Natural killer cell (primary cell): ENCODE measurements around the gene RETSAT. TPM values are rescaled to one million over a fixed set of nuclear protein-coding genes. Genes with fewer than 3 reads are reported as not detected.
"Not testable (repeated sequence)": the region's sequence is repeated elsewhere in the genome, so short reads cannot be mapped to it uniquely, and the experiment has no call there.

Experiments
- ATAC-seq, 3 donors: fragments of 150-1000 bp in 2 of 3; fragments of 200-7000 bp in 1 of 3; cut with Tn5 transposase; 1 replicate in 1 of 3; 2 replicates in 2 of 3; pipeline ENCODE4 v1.10.0; 2021; ENCODE audit warnings: mild to moderate bottlenecking in 2 of 3, moderate library complexity in 2 of 3
- DNase-seq, 2 donors: peaks; one replicate each; pipeline versions ENCODE4 v3.0.0 to v3.0.0-alpha.2; 2013 to 2021; ENCODE audit warnings: mixed read lengths in 1 of 2
- H3K27ac ChIP-seq: one replicate; pipeline ENCODE4 v1.5.1; 2013; ENCODE audit warnings: mild to moderate bottlenecking, low read length
- H3K27me3 ChIP-seq: one replicate; pipeline ENCODE4 v1.6.1; 2013; ENCODE audit warnings: low read length; ENCODE audit not compliant: control insufficient read depth, insufficient read depth
- H3K36me3 ChIP-seq: one replicate; pipeline ENCODE4 v1.6.1; 2013; ENCODE audit warnings: low read length; ENCODE audit not compliant: control insufficient read depth, insufficient read depth
- H3K4me1 ChIP-seq: one replicate; pipeline ENCODE4 v1.6.1; 2013; ENCODE audit warnings: low read length; ENCODE audit not compliant: control insufficient read depth, insufficient read depth
- H3K4me3 ChIP-seq: one replicate; pipeline ENCODE4 v1.5.1; 2013; ENCODE audit warnings: low read length
- H3K9me3 ChIP-seq: one replicate; pipeline ENCODE4 v1.6.1; 2013; ENCODE audit warnings: low read length; ENCODE audit not compliant: control insufficient read depth, insufficient read depth
- H3K27ac Mint-ChIP-seq, 2 donors: one replicate each; pipeline ENCODE4 v1.8.0; 2022; ENCODE audit warnings: mild to moderate bottlenecking in 2 of 2, mixed read lengths in 2 of 2, moderate library complexity in 1 of 2
- H3K27me3 Mint-ChIP-seq, 2 donors: one replicate each; pipeline ENCODE4 v1.8.0; 2022; ENCODE audit warnings: low read depth in 2 of 2, mixed read lengths in 2 of 2
- H3K36me3 Mint-ChIP-seq: one replicate; pipeline ENCODE4 v1.8.0; 2022; ENCODE audit warnings: mixed read lengths
- H3K4me1 Mint-ChIP-seq, 2 donors: one replicate each; pipeline ENCODE4 v1.8.0; 2022; ENCODE audit warnings: mixed read lengths in 2 of 2
- H3K4me3 Mint-ChIP-seq: one replicate; pipeline ENCODE4 v1.8.0; 2022; ENCODE audit warnings: mild to moderate bottlenecking, moderate library complexity, mixed read lengths
- H3K9me3 Mint-ChIP-seq, 2 donors: one replicate each; pipeline ENCODE4 v1.8.0; 2022; ENCODE audit warnings: mixed read lengths in 2 of 2
- CTCF ChIP-seq: fragments of 200-600 bp; IDR thresholded peaks from one replicate; pipeline ENCODE4 v1.8.0; 2022; ENCODE audit warnings: antibody characterized with exemption
- WGBS: methylation state at CpG from one replicate; pipeline ENCODE4 v1.1.7; 2013; ENCODE audit warnings: missing lambda C conversion rate; ENCODE audit not compliant: insufficient coverage; 5-methylcytosine and 5-hydroxymethylcytosine counted together
- intact Hi-C: fragments of 100-400 bp; cut with micrococcal nuclease; formaldehyde crosslinking; loops from one replicate; pipeline ENCODE4 v1.14.2; 2022
- total RNA-seq, 4 donors: library from RNA; stranded (reverse); fragments of 120-200 nt in 1 of 4; gene quantifications; one replicate each; pipeline versions ENCODE4 v1.2.3 to v1.2.4, GENCODE V29; 2013 to 2022

RETSAT gene
- total RNA-seq, 3 donors from 2014 or later (not counting 1 experiment from before 2014, with no cell fraction given), result 22.7 to 36.5 (median 33.9) TPM

GRCh38 chr2:85385746-85386145, 31.4 kb upstream of the RETSAT start:
- H3K4me1 ChIP-seq, result no peaks in the 10 kb centered on the region
- H3K9me3 Mint-ChIP-seq, result no peaks in the 10 kb centered on the region
- no peak overlapping the region for H3K4me3 ChIP-seq
- H3K4me1 Mint-ChIP-seq, result no peaks in the 10 kb centered on the region
- no peak overlapping the region for H3K27ac Mint-ChIP-seq
- peaks cover 21% of the 10 kb centered on the region for H3K36me3 ChIP-seq
- no peaks in the 10 kb centered on the region for H3K27me3 ChIP-seq
- H3K4me3 Mint-ChIP-seq, result no peak overlapping the region
- WGBS, result 92% methylated on average over 2 of the region's 2 CpGs
- TF ChIP-seq CTCF, result no peak
- intact Hi-C loops, result no loop called here
- no peaks in the 10 kb centered on the region for H3K27me3 Mint-ChIP-seq
- no peak for ATAC-seq
- no peaks in the 10 kb centered on the region for H3K36me3 Mint-ChIP-seq
- DNase-seq, result no peak
- no peaks in the 10 kb centered on the region for H3K9me3 ChIP-seq
- no peak overlapping the region for H3K27ac ChIP-seq

- no peak overlapping the region for H3K27ac Mint-ChIP-seq
Observed at GRCh38 chr2:85383850-85384249, 29.5 kb upstream of the RETSAT start.

GRCh38 chr2:85383151-85383550, 28.8 kb upstream of the RETSAT start:
- H3K27ac Mint-ChIP-seq, H3K4me3 ChIP-seq, H3K4me1 ChIP-seq, DNase-seq, H3K27me3 ChIP-seq, H3K4me3 Mint-ChIP-seq, H3K9me3 Mint-ChIP-seq, H3K27ac ChIP-seq, H3K9me3 ChIP-seq, H3K4me1 Mint-ChIP-seq, ATAC-seq, H3K27me3 Mint-ChIP-seq, intact Hi-C loops: not testable (repeated sequence)
- H3K36me3 ChIP-seq, result peaks cover 29% of the 10 kb centered on the region
- peaks cover 21% of the 10 kb centered on the region for H3K36me3 Mint-ChIP-seq
- WGBS, result 95% methylated on average over 3 of the region's 5 CpGs

More at GRCh38 chr2:85383850-85384249, 29.5 kb upstream of the RETSAT start:
- H3K4me3 ChIP-seq, result no peak overlapping the region
- Mint-ChIP-seq H3K27me3 (no peaks in the 10 kb centered on the region), H3K4me1 (no peaks in the 10 kb centered on the region), H3K9me3 (no peaks in the 10 kb centered on the region), H3K36me3 (peaks cover 14% of the 10 kb centered on the region), H3K4me3 (no peak overlapping the region)
- TF ChIP-seq CTCF, result no peak
- 96% methylated on average over 4 of the region's 4 CpGs for WGBS
- peaks cover 22% of the 10 kb centered on the region for H3K36me3 ChIP-seq
- no peak for DNase-seq
- intact Hi-C loops, result no loop called here
- H3K27ac ChIP-seq, result no peak overlapping the region
- no peak for ATAC-seq
- no peaks in the 10 kb centered on the region for H3K9me3 ChIP-seq
- H3K27me3 ChIP-seq, result no peaks in the 10 kb centered on the region
- no peaks in the 10 kb centered on the region for H3K4me1 ChIP-seq

GRCh38 chr2:85380048-85380447, 25.7 kb upstream of the RETSAT start:
- Histone ChIP-seq H3K4me1 (no peaks in the 10 kb centered on the region), H3K27ac (no peak overlapping the region), H3K27me3 (no peaks in the 10 kb centered on the region), H3K9me3 (no peaks in the 10 kb centered on the region), H3K36me3 (peaks cover 43% of the 10 kb centered on the region), H3K4me3 (no peak overlapping the region)
- WGBS, result 89% methylated on average over 1 of the region's 1 CpG
- no peak overlapping the region for H3K4me3 Mint-ChIP-seq
- H3K27me3 Mint-ChIP-seq, result no peaks in the 10 kb centered on the region
- TF ChIP-seq CTCF, result no peak
- no peaks in the 10 kb centered on the region for H3K4me1 Mint-ChIP-seq
- peaks cover 40% of the 10 kb centered on the region for H3K36me3 Mint-ChIP-seq
- no peak for DNase-seq
- ATAC-seq, result no peak
- intact Hi-C loops, result no loop called here
- no peaks in the 10 kb centered on the region for H3K9me3 Mint-ChIP-seq
- H3K27ac Mint-ChIP-seq, result no peak overlapping the region
